IgD-negative memory B cell (primary cell): ENCODE data around the gene CIZ1. TPM values are rescaled to one million over a fixed set of nuclear protein-coding genes. Genes with fewer than 3 reads are reported as not detected.

Source experiments
- H3K27ac Mint-ChIP-seq, 3 donors: one replicate each; pipeline ENCODE4 v1.8.0; 2020 to 2022; ENCODE audit warnings: mild to moderate bottlenecking in 3 of 3, mixed read lengths in 3 of 3, moderate library complexity in 1 of 3
- H3K27me3 Mint-ChIP-seq: one replicate; pipeline ENCODE4 v1.8.0; 2021; ENCODE audit warnings: mixed read lengths
- H3K36me3 Mint-ChIP-seq: one replicate; pipeline ENCODE4 v1.8.0; 2020; ENCODE audit warnings: mild to moderate bottlenecking, mixed read lengths
- H3K4me1 Mint-ChIP-seq, 3 donors: one replicate each; pipeline ENCODE4 v1.8.0; 2020 to 2022; ENCODE audit warnings: mixed read lengths in 3 of 3, mild to moderate bottlenecking in 1 of 3
- H3K4me3 Mint-ChIP-seq, 4 donors: one replicate each; pipeline ENCODE4 v1.8.0; 2020 to 2022; ENCODE audit warnings: mild to moderate bottlenecking in 4 of 4, mixed read lengths in 4 of 4, moderate library complexity in 3 of 4
- H3K9me3 Mint-ChIP-seq, 3 donors: one replicate each; pipeline ENCODE4 v1.8.0; 2020 to 2021; ENCODE audit warnings: mixed read lengths in 3 of 3, mild to moderate bottlenecking in 1 of 3
- polyA plus RNA-seq: library from polyadenylated mRNA; unstranded; fragments of 300-500 nt; fragmentation: Illumina TruSeq; gene quantifications from one replicate; pipeline ENCODE4 v1.2.3, GENCODE V29; 2021

The CIZ1 gene
- polyA plus RNA-seq, 1 donor from 2014 or later: 37.0 TPM

- no peak overlapping the region for H3K27ac Mint-ChIP-seq
- H3K27me3 Mint-ChIP-seq: peaks cover 7% of the 10 kb centered on the region
- H3K36me3 Mint-ChIP-seq: peaks cover 2% of the 10 kb centered on the region
- no peaks in the 10 kb centered on the region for H3K9me3 Mint-ChIP-seq
- H3K4me1 Mint-ChIP-seq: no peaks in the 10 kb centered on the region
- no peak overlapping the region for H3K4me3 Mint-ChIP-seq
Measured at GRCh38 chr9:128152133-128153059, 39.0 kb downstream of the CIZ1 start.

DNA sequence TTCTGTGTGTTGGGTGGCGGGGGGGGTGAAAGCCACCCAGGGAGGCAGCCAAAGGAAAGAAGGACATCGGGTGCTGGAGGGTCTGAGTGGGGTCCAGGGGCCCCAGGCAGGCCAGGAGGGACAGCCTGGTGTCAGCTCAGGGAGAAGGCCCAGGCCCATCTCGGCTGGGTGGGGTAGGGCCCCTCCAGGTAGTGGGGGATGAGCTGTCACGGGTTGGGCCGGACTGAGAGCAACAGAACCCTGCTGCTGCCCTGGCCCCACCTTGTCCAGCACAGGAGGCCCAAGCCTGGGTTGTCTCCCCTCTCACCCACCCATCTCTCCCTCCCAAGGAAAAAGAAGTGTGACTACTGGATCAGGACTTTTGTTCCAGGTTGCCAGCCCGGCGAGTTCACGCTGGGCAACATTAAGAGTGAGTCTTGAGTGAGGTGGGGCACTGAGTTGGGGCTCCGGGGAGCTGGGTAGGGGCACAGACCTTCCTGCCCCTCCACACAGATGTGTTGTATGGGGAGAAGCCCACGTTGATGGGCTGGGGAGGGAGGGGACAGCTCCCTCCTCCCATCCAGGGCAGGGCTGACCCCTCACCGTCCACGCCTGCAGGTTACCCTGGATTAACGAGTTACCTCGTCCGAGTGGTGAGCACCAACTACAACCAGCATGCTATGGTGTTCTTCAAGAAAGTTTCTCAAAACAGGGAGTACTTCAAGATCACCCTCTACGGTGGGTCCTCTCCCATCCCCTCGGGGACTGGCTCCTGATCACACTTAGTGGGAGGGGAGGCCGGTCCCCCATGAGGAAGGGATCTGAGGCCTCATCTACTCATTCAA, 39.9 kb downstream of the CIZ1 start:
- no peak overlapping the region for H3K4me3 Mint-ChIP-seq
- no peaks in the 10 kb centered on the region for H3K4me1 Mint-ChIP-seq

DNA sequence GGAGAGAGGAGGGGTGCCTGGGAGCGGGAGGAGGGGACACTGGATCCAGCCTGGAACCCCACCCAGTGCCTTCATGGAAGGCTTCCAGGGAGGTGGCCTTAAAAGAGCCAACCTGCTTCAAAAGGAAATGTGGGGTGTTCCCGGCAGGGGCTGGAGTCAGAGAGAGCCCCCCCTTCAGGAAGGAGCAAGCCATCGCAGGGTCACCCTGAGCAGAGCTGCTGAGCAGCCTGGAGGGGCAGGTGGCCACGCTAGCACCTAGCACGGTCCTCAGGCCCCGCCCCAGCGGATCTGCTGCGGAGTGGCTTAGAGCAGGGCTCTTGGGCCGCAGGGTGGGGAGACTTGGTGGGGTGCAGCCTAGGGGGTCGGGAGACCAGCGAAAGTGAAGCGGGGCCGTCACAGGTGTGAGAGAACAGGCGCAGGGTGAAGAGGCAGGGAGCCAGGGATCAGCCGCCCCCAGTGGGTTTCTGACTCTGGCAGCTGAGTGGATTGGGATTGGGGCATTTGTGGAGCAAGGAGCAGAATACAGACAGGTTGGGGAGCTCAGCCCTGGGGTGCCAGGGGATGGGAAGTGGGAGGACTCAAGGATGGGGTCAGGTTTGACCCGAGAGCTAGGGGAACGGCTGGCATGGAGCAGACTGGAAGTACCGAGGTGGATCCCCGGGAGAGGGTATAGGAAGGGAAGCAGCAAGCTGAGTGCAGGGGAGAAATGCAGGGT, 40.6 kb downstream of the CIZ1 start:
- Mint-ChIP-seq H3K36me3 (peaks cover 2% of the 10 kb centered on the region), H3K27ac (no peak overlapping the region), H3K4me3 (peak overlapping the region in 1 of 4 donors; percentile 80), H3K27me3 (peaks cover 10% of the 10 kb centered on the region), H3K9me3 (no peaks in the 10 kb centered on the region), H3K4me1 (no peaks in the 10 kb centered on the region)

More for the DNA sequence above, 39.9 kb downstream of the CIZ1 start:
- H3K36me3 Mint-ChIP-seq: peaks cover 2% of the 10 kb centered on the region
- peaks cover 10% of the 10 kb centered on the region for H3K27me3 Mint-ChIP-seq
- H3K9me3 Mint-ChIP-seq: no peaks in the 10 kb centered on the region
- H3K27ac Mint-ChIP-seq: no peak overlapping the region

- Mint-ChIP-seq H3K4me1 (no peaks in the 10 kb centered on the region), H3K36me3 (peaks cover 2% of the 10 kb centered on the region), H3K27ac (no peak overlapping the region), H3K4me3 (no peak overlapping the region), H3K9me3 (no peaks in the 10 kb centered on the region), H3K27me3 (peaks cover 10% of the 10 kb centered on the region)
Measured at GRCh38 chr9:128149951-128150593, 41.3 kb downstream of the CIZ1 start.

DNA sequence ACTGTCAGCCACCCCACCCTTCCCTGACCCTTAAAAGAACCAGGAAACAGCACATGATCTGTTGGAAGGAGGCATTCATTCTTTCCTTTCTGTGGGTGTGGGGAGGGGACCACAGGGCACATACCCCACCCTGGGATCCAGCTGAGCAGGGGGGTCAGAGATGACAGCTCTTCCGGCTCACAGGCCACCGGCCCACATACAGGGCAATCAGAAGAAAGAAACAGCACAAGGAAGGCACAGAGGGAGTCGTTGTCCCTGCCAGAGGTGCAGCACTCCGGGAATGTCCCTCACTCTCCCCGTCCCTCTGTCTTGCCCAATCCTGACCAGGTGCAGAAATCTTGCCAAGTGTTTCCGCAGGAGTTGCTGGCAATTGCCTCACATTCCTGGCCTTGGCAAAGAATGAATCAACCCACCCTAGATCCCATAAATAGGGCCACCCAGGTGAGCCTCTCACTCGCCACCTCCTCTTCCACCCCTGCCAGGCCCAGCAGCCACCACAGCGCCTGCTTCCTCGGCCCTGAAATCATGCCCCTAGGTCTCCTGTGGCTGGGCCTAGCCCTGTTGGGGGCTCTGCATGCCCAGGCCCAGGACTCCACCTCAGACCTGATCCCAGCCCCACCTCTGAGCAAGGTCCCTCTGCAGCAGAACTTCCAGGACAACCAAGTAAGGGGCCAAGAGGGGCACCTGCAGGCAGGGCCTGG, 42.2 kb downstream of the CIZ1 start, which contains the start of gene LCN2:
TSS of gene LCN2 (plus strand) at position 453 of the 701 bp plus-strand sequence. CDS start at position 526, 73 bp downstream.
- Mint-ChIP-seq H3K27ac (no peak within 1 kb of the TSS), H3K4me3 (no peak within 1 kb of the TSS)

DNA sequence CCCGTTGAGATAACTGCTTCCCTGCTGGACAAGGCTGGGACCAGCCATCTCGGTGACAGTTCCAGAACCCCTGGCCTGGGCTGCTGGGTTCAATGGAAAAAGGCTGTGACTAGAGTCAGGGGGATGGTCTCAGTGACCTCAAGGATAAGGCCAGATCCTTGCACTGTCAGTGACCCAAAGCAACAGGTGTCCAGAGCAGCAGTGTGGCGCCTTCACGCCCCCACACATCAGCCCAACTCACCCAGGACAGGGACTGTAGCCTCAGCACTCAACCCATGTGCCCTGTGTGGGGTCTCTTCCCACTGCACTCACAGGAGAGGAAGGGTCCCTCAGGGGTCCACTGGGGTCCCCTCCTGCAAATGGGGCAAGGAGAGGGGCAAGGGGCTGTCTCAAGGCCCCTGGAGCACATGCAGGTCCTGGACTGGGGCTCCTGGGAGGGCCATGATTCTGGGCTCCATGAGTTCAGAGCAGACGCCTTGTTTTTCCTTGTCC, 42.8 kb downstream of the CIZ1 start:
- Mint-ChIP-seq H3K27ac (no peak overlapping the region), H3K4me3 (no peak overlapping the region), H3K27me3 (peaks cover 10% of the 10 kb centered on the region), H3K4me1 (peaks cover 0 to under 1% (median 0%) of the 10 kb centered on the region in 3 donors), H3K9me3 (no peaks in the 10 kb centered on the region), H3K36me3 (peaks cover 2% of the 10 kb centered on the region)

More for the DNA sequence above, 42.2 kb downstream of the CIZ1 start, which contains the start of gene LCN2:
- Mint-ChIP-seq H3K27me3 (peaks cover 10% of the 10 kb centered on the region), H3K4me1 (no peaks in the 10 kb centered on the region), H3K9me3 (no peaks in the 10 kb centered on the region), H3K36me3 (peaks cover 2% of the 10 kb centered on the region)

GRCh38 chr9:128146591-128147120, 44.7 kb downstream of the CIZ1 start:
- H3K4me3 Mint-ChIP-seq: no peak overlapping the region
- H3K9me3 Mint-ChIP-seq: no peaks in the 10 kb centered on the region
- H3K36me3 Mint-ChIP-seq: peaks cover 2% of the 10 kb centered on the region
- peaks cover 0 to 5% (median 0%) of the 10 kb centered on the region in 3 donors for H3K4me1 Mint-ChIP-seq
- peak overlapping the region in 1 of 3 donors; percentile 62 for H3K27ac Mint-ChIP-seq
- peaks cover 13% of the 10 kb centered on the region for H3K27me3 Mint-ChIP-seq

- H3K4me1 Mint-ChIP-seq: peaks cover 0 to 5% (median 0%) of the 10 kb centered on the region in 3 donors
- peak overlapping the region in 1 of 3 donors; percentile 62 for H3K27ac Mint-ChIP-seq
- peaks cover 2% of the 10 kb centered on the region for H3K36me3 Mint-ChIP-seq
- no peaks in the 10 kb centered on the region for H3K9me3 Mint-ChIP-seq
- no peak overlapping the region for H3K4me3 Mint-ChIP-seq
- H3K27me3 Mint-ChIP-seq: peaks cover 12% of the 10 kb centered on the region
Measured at GRCh38 chr9:128145951-128146351, 45.4 kb downstream of the CIZ1 start.

DNA sequence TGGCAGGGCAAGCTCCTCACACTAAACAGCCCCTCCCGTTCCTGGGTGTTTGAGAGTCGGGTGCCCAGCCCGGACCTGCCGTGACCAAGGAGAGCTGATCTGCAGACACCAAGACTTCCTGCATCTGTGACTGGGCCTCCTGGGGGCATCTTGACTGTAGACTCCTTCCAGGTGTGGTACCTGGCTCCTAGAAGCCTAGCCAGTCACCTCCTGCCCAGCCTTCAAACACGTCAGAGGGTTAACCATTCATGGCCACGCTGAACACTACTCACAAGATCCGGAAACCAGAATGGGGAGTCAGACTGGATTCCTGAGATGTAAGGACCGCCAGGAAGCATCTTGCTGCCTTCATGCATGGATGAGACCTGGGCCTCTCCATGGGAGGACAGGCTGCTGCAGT, 45.8 kb downstream of the CIZ1 start:
- H3K36me3 Mint-ChIP-seq: peaks cover 2% of the 10 kb centered on the region
- no peaks in the 10 kb centered on the region for H3K9me3 Mint-ChIP-seq
- H3K27ac Mint-ChIP-seq: no peak overlapping the region
- peaks cover 9% of the 10 kb centered on the region for H3K27me3 Mint-ChIP-seq
- no peak overlapping the region for H3K4me3 Mint-ChIP-seq
- H3K4me1 Mint-ChIP-seq: peaks cover 0 to 5% (median 0%) of the 10 kb centered on the region in 3 donors

- H3K27ac Mint-ChIP-seq: no peak overlapping the region
- H3K27me3 Mint-ChIP-seq: peaks cover 6% of the 10 kb centered on the region
- H3K4me1 Mint-ChIP-seq: peaks cover 0 to 5% (median 0%) of the 10 kb centered on the region in 3 donors
- H3K36me3 Mint-ChIP-seq: no peaks in the 10 kb centered on the region
- no peaks in the 10 kb centered on the region for H3K9me3 Mint-ChIP-seq
- no peak overlapping the region for H3K4me3 Mint-ChIP-seq
Measured at GRCh38 chr9:128144239-128145181, 46.9 kb downstream of the CIZ1 start.

GRCh38 chr9:128143525-128144238, 47.7 kb downstream of the CIZ1 start:
- Mint-ChIP-seq H3K36me3 (no peaks in the 10 kb centered on the region), H3K4me1 (peaks cover 0 to 5% (median 0%) of the 10 kb centered on the region in 3 donors), H3K27me3 (peaks cover 6% of the 10 kb centered on the region), H3K27ac (no peak overlapping the region), H3K9me3 (no peaks in the 10 kb centered on the region), H3K4me3 (no peak overlapping the region)

GRCh38 chr9:128142596-128142995, 48.8 kb downstream of the CIZ1 start:
- no peak overlapping the region for H3K4me3 Mint-ChIP-seq
- H3K4me1 Mint-ChIP-seq: peaks cover 0 to 5% (median 0%) of the 10 kb centered on the region in 3 donors
- H3K36me3 Mint-ChIP-seq: no peaks in the 10 kb centered on the region
- H3K27me3 Mint-ChIP-seq: peaks cover 6% of the 10 kb centered on the region
- no peak overlapping the region for H3K27ac Mint-ChIP-seq
- no peaks in the 10 kb centered on the region for H3K9me3 Mint-ChIP-seq
